GM19239 (cell line): ENCODE data around the gene PTGDS.

ENCODE experiments used
- DNase-seq: peaks from one replicate; pipeline ENCODE4 v3.0.0; 2011; ENCODE audit warnings: low spot score; ENCODE audit not compliant: insufficient read length
- FAIRE-seq: peaks from 2 replicates; lab custom pipeline; 2011; peaks lifted over from hg19 to GRCh38; lab: Jason Lieb, UNC

Gene PTGDS

DNA sequence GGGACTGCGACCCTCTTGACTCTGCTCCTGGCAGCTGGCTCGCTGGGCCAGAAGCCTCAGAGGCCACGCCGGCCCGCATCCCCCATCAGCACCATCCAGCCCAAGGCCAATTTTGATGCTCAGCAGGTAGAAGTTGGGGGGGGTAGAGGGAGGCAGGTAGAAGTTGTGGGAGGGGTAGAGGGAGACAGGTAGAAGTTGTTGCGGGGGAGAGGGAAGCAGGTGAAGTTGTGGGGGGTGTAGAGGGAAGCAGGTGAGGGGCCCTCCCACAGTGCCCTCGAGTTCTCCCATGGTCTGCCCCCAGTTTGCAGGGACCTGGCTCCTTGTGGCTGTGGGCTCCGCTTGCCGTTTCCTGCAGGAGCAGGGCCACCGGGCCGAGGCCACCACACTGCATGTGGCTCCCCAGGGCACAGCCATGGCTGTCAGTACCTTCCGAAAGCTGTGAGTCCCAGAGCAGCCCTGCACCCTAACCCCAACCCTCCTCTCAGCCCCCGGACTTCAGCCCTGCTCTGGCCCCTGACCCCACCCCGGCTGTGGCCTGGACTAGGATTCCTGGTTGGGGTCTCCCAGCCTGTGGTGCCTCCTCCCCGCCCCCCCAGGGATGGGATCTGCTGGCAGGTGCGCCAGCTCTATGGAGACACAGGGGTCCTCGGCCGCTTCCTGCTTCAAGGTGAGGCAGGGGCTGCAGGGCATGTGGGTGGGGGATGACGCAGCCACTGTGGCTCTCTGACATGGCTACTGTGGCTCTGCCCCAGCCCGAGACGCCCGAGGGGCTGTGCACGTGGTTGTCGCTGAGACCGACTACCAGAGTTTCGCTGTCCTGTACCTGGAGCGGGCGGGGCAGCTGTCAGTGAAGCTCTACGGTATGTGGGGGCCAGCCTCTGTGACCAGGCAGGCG lies 31.7 kb upstream of the PTGDS start:
- no peak for FAIRE-seq
- DNase-seq = no peak

- DNase-seq (no peak), FAIRE-seq (no peak)
Observed at GRCh38 chr9:136946228-136947027, 30.9 kb upstream of the PTGDS start.

DNA sequence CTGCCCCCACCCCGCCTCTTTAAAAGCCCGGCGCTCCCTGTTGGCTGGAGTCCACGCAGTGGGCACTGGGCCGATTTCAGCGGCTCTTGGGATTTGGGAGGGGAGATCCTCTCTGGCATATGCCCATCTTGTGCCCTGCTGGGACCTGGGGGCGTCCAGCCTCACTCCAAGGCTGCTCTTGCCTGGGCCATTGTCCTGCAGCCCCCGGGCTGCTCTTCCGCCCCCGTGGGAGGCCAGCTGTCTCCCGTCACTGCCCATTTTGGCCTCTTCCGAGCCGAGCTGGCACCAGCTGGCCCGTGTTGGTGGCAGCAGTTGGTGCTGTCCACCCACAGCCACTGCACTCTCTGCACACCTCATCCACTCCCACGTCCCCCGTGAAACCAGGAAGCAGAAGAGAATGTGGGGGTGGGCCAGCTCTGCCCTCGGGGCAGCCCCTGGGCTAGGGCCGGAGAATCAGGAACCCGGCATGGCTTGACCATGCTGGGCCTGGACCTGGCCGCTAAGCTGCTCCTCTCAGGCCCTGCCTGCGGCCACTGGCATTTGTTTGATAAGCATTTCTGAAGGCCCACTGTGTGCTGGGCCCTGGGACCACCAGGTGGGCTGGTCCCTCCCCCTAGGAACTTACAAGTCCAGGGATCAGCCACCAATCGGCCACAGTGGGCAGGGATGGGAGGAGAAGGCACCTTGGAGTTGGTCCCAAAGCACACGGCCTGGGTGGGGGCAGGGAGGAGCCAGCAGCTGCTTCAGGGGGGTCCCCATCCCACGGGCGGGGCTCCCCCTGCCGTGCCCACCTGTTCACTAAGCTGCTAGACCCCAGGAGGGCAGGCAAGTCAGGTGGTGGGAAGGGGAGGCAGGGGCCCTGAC lies 30.0 kb upstream of the PTGDS start:
- DNase-seq (no peak), FAIRE-seq (no peak)

- DNase-seq (no peak), FAIRE-seq (peak; percentile 73)
Observed at GRCh38 chr9:136947955-136948510, 29.3 kb upstream of the PTGDS start.

GRCh38 chr9:136949239-136949816 lies 28.0 kb upstream of the PTGDS start:
- DNase-seq = no peak
- FAIRE-seq = no peak

DNA sequence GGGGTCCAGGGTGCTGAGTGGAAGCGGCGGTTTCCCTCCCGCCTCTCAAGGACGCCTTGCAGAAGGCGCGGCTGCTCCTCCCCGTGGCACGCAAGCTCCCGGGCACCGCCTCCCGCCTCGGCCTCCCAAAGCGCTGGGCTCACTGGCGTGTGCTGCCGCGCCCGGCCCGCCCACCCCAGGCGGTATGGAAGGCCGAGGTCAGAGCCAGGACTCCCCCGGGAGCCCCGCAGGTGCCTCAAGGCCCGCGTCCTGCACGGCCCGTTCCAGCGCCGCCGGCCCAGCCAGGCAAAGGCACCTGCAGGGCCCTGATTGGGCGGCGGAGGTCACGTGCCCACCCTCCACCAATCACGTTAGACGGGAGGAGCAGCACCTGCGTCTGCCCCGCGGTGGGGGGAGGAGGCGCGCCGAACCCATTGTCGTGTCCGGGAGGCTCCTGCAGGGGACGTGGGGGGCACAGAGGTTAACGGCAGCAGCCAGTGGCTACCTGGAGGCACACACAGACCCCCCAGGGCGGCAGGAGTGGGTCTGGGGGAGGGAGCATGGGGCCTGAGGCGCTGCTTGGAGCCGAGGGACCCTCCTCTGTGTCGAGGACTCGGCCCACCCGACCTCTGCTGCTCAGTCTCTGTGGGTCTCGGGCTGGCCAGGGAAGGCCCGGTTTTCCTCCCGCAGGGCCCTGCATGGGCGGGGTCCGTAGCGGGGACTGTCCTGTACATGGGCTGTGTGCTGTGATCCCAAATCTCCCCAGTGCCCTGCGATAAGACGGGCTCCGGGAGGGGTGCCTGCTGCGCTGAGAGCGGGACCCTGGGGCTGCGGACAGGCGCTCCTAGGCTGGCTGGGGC lies 27.3 kb upstream of the PTGDS start:
- DNase-seq (peak; percentile 100), FAIRE-seq (peak; percentile 97)

DNA sequence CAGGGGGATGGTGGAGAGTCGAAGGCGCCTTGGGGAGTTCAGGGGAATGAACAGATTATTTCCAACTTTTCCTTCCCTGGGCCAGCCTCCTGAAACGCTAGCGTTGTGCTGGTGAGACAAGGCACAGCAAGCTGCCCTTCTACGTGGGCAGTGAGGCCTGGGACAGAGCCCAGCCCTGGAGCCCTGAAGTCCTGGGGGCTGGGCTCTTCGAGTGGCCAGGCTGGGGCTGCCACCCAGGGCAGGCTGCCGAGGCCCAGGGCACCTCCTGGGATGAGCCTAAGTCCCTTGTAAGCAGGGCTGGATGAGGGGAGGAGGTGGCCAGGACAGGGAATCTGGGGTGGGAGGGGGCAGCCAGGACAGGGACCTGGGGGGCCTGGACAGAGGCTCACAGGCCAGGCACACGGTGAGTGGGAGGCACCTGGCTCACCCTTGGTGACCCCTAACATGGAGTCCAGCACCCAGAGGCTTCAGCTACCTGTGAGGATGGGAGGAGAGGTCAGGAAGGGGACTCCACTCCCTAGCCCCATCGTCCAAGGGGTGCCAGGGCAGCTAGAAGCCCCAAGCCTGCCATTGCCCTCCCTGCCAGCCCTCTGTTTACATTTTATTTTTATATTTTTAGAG lies 26.5 kb upstream of the PTGDS start:
- DNase-seq (no peak), FAIRE-seq (no peak)

- no peak for FAIRE-seq
- no peak for DNase-seq
Observed at GRCh38 chr9:136951541-136952320, 25.6 kb upstream of the PTGDS start, which contains the start of gene LCN12. Gene LCN12 (plus strand): TSS chr9:136952273. CDS start chr9:136952328, 55 bp downstream.

DNA sequence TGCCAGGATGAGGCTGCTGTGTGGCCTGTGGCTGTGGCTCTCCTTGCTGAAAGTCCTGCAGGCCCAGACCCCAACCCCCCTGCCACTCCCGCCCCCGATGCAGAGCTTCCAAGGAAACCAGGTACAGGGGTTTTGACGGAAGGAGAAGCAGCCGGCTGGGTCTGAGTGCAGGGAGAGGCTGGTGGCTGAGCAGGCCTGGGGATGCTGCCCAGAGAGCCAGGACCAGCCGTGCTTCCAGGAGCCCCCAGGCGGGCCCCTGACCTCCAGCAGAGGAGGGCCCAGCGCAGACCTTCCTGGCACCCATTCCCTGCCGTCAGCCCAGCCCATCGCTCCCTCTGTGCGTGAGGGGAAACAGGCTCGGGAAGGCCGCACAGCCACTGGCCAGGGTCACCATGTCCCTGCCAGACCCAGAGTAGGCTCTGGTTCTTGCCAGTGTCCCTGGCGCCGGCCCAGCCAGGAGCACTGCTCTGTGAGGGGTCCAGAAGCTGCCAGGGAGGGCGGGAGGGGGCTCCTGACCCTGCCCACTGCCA lies 24.9 kb upstream of the PTGDS start:
- FAIRE-seq (no peak), DNase-seq (no peak)

GRCh38 chr9:136952876-136953770 lies 24.2 kb upstream of the PTGDS start:
- DNase-seq = no peak
- no peak for FAIRE-seq

GRCh38 chr9:136953771-136954269 lies 23.5 kb upstream of the PTGDS start:
- DNase-seq (no peak), FAIRE-seq (no peak)

DNA sequence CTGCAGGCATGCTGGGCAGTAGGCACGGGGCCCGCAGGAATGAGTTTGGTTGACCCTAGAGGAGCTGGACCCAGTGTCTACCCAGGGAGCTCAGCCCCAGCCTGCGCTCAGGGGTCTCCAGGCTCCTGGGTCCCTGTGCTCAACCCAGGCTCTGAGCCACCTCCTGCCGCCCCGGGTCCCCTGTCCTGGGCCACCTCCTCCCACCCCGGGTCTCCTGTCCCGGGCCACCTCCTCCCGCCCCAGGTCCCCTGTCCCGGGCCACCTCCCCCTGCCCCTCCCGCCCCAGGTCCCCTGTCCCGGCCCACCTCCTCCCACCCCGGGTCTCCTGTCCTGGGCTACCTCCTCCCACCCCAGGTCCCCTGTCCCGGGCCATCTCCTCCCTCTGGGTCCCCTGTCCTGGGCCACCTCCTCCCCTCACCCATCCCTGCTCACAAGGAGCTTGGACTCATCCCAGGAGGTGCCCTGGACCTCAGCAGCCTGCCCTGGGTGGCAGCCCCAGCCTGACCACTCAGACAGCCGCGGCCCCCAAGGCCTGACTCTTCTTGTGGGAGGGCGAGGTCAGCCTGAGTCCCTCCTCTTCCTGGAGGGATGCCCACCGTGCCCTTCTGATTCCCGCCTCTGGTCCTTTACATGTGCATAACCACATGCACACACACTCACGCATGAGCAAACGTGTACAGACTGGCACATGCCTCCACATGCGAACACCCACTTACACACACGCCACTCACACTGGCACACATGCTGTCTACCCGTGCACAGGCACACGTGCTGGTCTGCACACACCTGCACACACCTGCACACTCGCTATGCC lies 22.8 kb upstream of the PTGDS start:
- DNase-seq = no peak
- FAIRE-seq = no peak

GRCh38 chr9:136955202-136955942 lies 21.9 kb upstream of the PTGDS start:
- DNase-seq (no peak), FAIRE-seq (no peak)

DNA sequence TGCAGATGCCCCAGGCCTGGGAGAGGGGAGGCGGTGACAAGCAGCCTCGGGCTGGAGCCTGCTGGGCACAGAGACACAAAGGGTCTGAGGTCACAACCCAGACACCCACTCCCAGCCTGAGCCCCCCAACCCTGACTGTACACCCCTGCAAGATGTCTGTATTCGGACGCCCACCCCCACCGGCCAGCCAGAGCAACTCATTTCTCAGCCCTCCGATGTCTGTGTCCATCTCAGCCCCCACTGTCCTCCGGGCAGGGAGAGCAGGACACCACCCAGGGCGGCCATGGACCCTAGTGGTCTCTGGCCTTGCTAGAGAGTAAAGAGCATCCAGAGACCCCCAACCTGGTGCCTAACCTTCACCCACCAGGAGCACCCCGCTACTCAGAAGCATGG lies 21.4 kb upstream of the PTGDS start:
- FAIRE-seq (no peak), DNase-seq (no peak)

DNA sequence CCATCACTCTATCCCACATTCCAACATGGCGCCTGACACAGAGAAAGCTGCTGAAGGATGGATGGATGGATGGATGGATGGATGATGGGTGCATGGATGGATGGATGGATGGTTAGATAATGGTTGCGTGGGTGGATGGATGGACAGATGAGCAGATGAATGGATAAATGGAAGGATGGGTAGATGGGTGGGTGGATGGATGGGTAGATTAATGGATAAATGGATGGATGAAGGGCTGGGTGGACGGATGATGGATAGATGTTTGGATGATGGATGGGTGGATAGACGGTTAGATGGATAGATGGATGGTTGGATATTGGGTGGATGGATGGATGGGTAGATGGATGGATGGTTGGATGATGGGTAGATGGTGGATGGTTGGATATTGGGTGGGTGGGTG lies 20.7 kb upstream of the PTGDS start:
- no peak for DNase-seq
- FAIRE-seq = no peak
